HL-60/S4 (cell line): Measurements from ENCODE around the gene DTNBP1.

Experiments used
- in situ Hi-C: fragments of 300-500 bp; cut with MboI; formaldehyde crosslinking; loops from 2 replicates; pipeline ENCODE4 v1.14.3; 2022; ENCODE audit warnings: low sequenced_read_pairs

The DTNBP1 gene

GRCh38 chr6:15626878-15627674 lies 35.8 kb downstream of the DTNBP1 start:
- in situ Hi-C loops = no loop called here

- in situ Hi-C loops = no loop called here
Observed at GRCh38 chr6:15626160-15626559, 36.7 kb downstream of the DTNBP1 start.

- in situ Hi-C loops = no loop called here
Observed at GRCh38 chr6:15623276-15624116, 39.3 kb downstream of the DTNBP1 start.

- in situ Hi-C loops = no loop called here
Observed at GRCh38 chr6:15622045-15622740, 40.6 kb downstream of the DTNBP1 start.

GRCh38 chr6:15621203-15622044 lies 41.4 kb downstream of the DTNBP1 start:
- in situ Hi-C loops = no loop called here

GRCh38 chr6:15620611-15621010 lies 42.2 kb downstream of the DTNBP1 start:
- in situ Hi-C loops = no loop called here

- in situ Hi-C loops = no loop called here
Observed at GRCh38 chr6:15619330-15619729, 43.5 kb downstream of the DTNBP1 start.

- in situ Hi-C loops = no loop called here
Observed at GRCh38 chr6:15618685-15619084, 44.1 kb downstream of the DTNBP1 start.

GRCh38 chr6:15616261-15616660 lies 46.6 kb downstream of the DTNBP1 start:
- in situ Hi-C loops = no loop called here

- in situ Hi-C loops = no loop called here
Observed at GRCh38 chr6:15615802-15616201, 47.0 kb downstream of the DTNBP1 start.

- in situ Hi-C loops = no loop called here
Observed at GRCh38 chr6:15614277-15614676, 48.6 kb downstream of the DTNBP1 start.

- in situ Hi-C loops = no loop called here
Observed at GRCh38 chr6:15608396-15608795, 54.4 kb downstream of the DTNBP1 start.

- in situ Hi-C loops = no loop called here
Observed at GRCh38 chr6:15607603-15608002, 55.2 kb downstream of the DTNBP1 start.

GRCh38 chr6:15606347-15606746 lies 56.5 kb downstream of the DTNBP1 start:
- in situ Hi-C loops = no loop called here

- in situ Hi-C loops = no loop called here
Observed at GRCh38 chr6:15604843-15605242, 58.0 kb downstream of the DTNBP1 start.

GRCh38 chr6:15602154-15602553 lies 60.7 kb downstream of the DTNBP1 start:
- in situ Hi-C loops = no loop called here

GRCh38 chr6:15598273-15598798 lies 64.5 kb downstream of the DTNBP1 start:
- in situ Hi-C loops = no loop called here

- in situ Hi-C loops = no loop called here
Observed at GRCh38 chr6:15596186-15596896, 66.5 kb downstream of the DTNBP1 start.

- in situ Hi-C loops = no loop called here
Observed at GRCh38 chr6:15595461-15596173, 67.2 kb downstream of the DTNBP1 start.
